T1000 (cell line): ENCODE measurements around the gene POU2AF2.
"Not testable (repeated sequence)": the region's sequence is repeated elsewhere in the genome, so short reads cannot be mapped to it uniquely, and the experiment has no call there.

Experiments used
- DNase-seq: peaks from one replicate; lab custom pipeline; 2025; ENCODE audit warnings: mixed read lengths; lab: John Stamatoyannopoulos, UW

POU2AF2 gene

DNA sequence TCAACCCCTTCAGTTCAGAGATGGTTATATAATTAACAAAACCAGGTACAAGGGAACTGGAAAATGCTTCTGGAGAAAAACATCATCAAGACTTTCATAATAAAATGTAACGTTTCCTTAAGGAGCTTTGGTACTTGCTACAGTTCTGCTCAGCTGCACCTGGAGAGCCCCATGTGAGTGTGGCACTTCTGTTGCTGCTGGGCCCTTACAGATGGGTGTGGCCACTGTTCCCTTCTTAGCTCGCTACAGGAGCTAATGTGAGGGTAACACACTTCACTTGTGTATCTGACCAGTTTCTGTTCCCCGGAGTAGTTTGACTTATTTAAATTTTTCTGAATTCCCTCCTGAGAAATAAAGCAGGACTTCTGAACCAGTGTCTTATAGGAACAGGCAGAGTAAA is 56.8 kb downstream of the POU2AF2 start:
- no peak for DNase-seq

DNA sequence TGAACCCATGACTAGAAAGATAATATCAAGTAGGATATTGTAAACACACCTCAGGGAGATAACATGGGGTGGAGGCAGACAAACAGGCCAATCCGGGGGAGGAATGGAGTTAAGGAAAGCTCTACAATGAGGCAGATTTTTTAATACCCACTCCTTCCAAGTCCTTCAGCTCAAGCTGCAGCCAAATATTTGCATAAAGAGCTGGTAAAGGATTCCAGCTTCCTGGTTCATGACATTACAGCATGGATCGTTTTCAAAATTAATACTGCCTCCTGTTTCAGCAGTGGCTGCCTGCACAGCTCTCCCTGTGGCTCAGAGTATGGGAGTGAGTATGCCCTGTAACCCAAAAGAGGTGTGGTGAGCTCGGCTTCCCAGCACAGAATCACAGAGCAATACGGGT is 57.9 kb downstream of the POU2AF2 start:
- DNase-seq, result no peak

DNA sequence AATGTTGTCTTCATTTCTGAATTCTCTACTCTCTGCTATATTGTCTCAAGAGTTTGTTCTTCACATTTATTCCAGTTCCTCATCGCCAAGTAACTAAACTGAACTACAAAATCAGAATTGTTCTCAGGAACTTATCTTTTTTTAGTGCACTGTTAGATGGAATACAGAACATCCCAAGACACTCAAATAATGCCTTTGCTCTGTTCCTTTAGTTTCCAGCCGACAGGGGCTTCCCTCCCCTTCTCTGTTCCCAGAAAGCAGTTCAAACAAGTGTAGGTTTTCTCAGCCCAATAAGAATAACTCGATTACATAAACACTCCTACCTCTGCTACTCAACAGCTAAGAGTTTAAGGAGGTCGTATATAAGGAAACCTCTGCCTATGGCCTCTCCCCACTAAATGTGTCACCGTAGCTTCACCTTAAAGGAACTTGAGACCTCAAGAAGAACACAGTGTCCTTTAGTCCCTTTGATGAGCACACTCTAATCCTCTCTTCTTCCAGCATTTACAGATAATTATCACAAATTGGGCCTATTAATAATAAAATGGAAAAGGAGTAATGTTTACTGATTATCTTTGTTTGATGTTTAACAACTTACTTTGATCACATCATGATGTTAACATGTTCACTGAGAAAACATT is 59.8 kb downstream of the POU2AF2 start:
- no peak for DNase-seq

DNA sequence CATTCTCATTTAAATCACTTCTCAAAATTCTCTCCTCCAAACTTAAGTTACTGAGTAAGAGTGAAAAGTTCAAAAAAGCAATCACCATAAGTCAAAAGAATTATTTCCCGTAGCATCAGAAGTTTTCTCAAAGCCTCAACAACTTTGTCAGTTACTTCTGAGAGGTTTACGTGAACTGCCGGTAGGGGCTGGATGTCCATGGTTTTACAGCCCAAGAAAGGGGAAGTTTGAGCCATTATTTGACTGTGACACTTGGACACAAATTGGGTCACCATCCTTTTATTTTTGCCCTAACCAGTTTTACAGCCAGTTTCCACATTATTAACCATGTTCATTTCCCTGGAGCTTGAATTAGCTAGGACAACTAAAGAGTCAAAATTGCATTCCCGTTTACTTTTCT is 60.4 kb downstream of the POU2AF2 start:
- DNase-seq, result no peak

DNA sequence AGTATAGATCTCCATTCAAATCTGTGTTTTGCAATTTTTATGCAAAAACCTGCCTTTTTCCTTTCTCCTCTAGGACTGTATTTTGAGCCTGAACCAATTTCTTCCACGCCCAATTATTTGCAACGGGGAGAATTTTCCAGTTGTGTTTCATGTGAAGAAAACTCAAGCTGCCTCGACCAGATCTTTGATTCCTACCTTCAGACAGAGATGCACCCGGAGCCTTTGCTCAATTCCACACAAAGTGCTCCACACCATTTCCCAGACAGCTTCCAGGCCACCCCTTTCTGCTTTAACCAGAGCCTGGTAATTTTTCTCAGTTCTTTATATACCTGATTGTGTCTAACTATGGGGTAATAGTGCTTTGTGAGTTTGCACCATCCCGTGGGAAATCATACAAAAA is 60.8 kb downstream of the POU2AF2 start:
- DNase-seq, result no peak

DNA sequence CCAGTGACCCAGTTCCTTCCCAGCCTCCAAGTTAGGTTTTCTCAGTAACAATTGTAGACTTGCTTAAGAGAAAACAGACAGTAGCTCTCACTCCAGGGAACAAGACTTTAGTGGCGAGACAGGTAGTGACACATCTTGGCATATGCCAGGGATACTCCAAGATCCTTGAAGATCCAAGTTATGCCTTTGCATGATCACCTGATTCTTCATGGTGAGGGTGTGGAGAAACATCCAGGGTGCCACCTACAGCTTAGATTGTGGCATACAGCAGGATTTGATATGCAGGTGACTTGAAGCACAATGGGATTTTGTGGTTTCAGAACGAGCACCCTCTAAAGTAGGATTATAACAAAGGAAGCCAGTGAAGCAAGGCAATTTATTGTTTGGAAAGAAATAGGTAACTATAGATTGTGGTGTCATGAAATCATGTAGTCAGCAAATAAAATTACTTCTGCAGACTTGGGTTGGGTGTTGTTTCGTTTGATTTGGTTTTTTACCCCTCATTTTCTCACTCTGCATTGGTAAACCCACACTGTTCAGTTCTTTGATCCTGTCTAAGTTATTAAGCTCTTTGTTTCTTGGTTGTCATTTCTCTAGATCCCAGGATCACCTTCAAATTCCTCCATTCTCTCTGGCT is 62.1 kb downstream of the POU2AF2 start:
- DNase-seq, result no peak

DNA sequence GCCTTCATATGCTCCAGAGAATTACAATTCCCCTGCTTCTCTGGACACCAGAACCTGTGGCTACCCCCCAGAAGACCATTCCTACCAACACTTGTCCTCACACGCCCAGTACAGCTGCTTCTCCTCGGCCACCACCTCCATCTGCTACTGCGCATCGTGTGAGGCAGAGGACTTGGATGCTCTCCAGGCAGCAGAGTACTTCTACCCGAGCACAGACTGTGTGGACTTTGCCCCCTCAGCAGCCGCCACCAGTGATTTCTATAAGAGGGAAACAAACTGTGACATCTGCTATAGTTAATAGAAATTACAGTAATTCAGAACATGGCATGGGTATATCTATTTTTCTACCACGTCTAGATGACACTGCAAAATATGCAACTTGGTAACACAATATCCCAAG is 62.6 kb downstream of the POU2AF2 start:
- DNase-seq, result no peak

DNA sequence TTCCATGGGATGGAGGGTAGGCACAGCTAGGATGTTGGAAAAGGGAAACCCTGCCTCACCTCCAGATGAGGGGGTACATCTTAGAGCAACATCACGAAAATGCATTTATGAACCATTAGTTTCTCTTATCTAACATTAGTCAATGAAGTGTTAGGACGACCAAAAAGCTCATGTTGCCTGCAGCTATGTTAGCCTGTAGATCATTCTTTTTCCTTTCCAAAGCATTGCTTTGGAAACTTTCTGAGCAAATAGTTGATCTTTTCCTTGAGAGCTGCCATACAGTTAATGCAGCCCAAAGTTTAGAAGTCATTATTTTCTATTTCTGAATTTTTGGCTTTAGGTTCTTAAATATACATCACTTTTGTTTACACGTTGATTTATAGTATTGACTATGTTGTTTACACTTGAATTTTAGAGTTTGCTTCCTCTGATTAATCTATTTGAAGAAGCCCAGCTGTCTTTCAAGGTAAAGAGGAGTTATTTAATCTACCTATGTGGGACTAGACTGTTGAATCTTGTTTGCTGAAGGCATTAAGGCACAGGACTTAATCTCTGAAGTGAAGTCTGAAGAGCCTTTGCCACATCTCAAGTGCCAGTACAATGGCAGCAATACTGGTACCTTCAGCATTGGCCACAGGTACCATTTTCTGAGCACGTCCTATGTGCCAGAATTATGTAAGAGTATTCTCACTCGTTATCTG is 63.8 kb downstream of the POU2AF2 start:
- no peak for DNase-seq

DNA sequence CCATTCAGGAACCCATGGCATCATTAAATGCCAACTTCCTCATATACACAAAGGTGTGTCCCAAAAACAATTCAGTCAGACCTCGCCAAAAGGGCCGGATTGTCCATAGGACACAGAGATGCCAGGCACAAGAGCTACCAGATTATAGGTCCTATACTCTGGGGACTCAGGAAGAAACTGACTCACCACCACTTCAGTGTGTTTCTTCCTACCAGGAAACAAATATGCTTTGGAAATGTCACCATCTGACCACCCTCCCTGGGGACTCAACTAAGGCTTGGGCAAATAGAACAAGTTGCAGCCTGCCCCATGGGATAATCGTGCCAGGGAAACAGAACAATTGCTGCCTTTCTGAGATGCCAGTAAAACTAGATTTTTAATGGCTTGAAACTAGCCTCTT is 64.6 kb downstream of the POU2AF2 start:
- DNase-seq, result no peak

DNA sequence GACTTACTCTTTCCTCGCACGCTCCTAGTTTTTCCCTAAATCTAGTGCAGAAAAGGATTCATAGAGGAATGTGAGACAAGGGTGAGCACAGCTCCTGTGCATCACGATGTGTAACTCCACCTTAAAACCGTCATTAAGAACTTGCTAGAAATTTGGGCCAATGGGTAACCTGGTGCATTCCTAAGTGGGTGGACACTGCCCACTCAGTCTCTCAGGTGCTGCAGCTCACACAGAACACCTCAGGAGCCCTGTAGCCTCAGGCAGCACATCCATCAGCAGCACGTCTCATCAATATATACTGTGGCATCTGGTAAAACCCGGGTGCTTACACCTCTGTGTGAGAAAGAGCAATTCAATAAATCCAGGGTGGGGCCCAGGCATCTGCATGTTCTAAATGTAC is 65.2 kb downstream of the POU2AF2 start:
- DNase-seq, result no peak

DNA sequence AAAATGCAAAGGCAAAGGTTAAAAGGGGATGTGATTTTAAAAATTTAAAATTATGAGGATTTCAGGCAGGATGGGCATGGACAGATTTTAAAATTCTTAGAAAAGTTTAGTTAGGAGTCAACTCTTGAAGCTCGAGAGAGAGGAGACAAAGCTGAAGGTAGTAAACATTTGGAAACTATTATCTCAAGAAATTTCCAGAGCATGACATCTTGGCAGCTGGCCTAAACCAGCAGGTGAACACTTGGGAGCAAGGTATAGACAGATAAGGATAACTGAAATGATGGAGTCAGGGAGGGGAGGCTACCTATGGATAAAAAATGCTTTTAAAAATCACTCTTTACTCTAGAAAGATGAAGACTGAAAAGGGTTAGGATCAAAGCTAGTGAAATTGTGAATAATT is 66.6 kb downstream of the POU2AF2 start:
- DNase-seq, result no peak

DNA sequence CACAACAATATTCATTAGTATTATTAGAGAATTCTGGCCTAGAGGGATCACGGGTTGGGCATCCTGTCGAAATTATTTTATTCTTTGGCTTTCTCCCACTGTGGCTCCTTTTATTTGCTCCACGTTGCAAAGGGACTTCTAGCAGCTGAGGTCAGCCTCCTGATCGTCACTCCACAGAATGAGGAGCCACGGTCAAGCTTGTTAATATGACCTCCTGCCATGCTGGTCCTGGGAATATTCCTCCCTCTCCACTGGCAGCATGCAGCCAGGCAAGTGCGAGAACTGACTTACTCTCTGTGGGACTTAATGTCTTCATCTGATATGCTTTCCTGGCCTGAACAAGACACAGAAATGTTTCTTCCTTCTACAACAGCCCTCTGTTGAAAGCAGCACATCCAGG is 73.8 kb downstream of the POU2AF2 start:
- DNase-seq, result no peak

DNA sequence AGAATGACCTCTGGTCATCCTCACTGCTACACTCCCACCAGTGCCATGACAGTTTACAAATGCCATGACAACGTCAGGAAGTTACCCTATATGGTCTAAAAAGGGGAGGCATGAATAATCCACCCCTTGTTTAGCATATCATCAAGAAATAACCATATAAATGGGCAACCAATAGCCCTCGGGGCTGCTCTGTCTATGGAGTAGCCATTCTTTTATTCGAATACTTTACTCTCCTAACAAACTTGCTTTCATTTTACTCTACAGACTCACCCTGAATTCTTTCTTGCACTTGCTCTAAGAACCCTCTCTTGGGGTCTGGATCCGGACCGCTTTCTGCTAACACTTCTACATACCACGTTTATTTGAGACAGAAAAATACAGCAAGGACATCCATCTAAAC is 74.7 kb downstream of the POU2AF2 start:
- not testable (repeated sequence) for DNase-seq

DNA sequence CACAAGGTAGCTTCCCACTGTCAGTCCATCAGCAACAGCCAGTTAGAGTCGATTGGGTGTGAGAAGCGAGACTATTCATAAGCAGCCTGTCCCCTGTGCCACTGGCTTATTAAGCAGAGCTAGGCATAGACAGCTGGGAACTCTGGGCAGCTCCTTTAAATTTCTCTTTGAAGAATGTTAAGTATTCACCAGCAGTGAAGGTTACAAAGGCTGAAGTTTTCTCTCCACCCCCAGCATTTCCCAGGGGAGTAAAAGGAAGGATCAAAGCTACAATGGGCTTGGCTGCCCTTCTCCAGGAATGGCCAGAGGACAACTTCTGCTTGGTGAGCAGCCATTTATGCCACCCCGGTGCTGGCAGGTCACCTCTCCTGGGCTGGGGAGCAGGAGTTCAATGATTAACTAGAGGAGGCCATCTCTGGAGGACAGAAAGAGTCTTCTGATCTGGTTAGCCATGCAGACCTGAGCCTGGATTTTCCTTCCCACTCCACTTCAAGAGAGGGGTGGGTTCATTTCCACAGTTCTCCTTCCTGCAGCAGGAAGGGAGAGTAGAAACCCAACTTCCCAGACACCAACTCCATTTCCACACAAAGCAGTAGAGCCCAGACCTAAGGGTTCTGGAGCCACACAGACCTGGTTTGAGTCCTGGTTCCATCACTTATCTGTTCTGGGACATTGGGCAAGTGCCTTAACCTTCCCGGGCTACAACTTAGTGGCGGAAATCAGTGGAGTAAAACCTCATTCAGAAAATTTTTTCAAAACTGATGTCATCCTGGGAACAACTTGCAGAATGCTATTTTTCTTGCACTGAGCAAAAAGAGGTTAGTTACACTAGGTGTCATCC is 75.4 kb downstream of the POU2AF2 start:
- DNase-seq, result no peak

DNA sequence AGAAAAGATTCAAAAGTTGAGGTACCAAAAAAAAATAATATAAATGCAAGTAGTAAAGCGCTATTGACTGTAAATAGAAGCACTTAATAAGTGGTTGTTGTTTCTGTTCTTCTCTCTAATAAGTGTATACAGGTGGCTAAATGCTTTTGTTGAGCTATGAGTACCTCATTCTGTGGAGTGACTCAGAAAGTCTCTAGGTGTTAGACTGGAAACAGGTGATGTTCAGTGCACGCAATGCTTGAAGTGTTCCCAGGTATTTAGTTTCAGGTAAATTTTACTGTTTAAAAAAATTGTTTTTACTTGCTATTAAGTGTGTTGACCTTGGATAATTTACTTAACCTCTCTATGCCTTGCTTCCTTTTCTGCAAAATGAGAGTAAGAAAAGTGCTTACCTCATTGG is 77.0 kb downstream of the POU2AF2 start:
- DNase-seq, result no peak

DNA sequence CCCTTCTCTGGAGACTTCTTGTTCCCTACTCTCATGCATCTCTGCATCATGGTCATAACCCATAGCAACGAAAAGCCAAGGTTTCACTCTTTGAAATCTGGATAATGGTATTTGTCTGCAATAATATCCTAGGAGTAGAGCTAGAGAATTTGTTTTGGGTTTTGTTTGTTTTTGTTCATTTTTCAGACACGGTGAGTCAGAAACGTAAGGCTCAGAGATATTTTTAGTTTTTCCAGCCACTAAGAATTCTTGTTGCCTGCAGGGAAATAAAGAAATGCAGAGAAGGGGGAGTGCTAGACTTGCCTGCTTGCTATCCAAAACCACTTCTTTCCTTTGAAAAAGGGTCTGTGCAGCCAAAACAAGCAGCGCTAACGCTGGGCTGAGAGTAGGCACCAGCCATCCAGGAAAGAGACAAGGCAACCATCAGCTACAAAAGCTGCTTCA is 78.8 kb downstream of the POU2AF2 start:
- no peak for DNase-seq

DNA sequence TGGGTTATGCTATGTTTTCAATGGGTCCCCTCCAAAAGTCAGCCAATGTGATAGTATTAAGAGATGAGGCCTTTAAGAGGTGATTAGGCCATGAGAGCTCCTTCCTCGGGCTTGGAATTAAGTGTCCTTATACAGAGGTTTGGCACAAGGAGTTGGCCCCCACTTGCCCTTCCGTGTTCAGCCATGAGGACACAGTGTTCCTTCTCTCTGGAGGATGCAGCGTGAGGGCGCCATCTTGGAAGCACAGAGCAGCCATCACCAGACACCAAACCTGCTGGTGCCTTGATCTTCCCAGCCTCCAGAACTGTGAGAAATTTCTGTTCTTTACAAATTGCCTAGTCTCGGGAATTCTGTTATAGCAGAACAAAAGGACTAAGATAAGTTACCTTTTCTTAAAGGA is 79.7 kb downstream of the POU2AF2 start:
- DNase-seq, result no peak

DNA sequence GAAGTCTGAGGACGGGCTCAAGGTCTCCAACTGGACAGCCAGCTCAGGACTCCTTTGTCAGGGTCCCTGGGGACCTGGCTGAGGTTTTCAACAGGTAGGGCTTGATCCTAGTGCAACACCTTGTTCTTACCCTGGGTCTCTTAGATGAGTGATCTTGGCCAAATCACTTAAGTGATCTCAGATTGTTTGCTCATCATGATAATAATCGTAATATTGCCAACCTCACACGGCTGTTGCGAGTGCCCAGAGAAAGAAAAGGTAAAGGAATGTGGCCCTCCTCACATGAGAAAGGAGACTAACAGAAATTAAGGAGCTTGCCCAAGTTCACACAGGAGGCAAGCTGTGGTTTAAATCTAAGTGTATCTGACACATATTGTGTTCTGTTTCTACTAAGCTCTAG is 81.3 kb downstream of the POU2AF2 start:
- DNase-seq, result no peak

DNA sequence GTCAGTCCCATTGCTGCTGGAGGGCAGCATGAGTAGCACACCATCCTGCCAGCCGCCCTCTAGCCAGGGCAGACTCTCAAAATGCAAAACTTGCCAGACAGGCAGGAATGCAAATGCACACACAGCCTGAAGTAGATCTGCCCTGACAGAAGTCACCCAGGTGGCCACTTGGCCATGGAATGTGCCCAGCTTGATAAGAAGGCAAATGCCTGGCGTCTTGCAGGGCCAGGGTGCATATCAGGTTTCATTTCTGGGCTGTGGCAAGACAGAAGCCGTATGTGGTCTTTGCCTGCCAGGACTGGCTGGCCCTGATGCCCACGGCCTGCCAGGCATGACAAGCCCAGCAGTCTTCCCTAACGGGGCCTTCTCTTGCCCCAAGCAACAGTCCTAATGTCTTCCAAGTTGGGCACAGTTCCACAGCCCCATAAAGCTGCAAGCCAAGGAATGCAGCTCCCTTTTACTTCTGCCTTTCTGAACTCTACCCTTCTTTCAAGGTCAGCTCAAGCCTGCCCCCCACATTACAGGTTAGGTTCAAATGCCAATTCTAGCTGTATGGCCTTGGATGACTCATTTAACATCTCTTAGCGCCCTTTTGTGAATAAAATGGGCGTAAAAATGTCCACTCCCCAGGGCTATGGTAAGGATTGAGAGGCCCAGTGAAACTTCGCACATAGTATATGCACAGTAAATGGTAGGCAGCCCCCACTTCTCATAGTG is 82.5 kb downstream of the POU2AF2 start:
- DNase-seq, result no peak

DNA sequence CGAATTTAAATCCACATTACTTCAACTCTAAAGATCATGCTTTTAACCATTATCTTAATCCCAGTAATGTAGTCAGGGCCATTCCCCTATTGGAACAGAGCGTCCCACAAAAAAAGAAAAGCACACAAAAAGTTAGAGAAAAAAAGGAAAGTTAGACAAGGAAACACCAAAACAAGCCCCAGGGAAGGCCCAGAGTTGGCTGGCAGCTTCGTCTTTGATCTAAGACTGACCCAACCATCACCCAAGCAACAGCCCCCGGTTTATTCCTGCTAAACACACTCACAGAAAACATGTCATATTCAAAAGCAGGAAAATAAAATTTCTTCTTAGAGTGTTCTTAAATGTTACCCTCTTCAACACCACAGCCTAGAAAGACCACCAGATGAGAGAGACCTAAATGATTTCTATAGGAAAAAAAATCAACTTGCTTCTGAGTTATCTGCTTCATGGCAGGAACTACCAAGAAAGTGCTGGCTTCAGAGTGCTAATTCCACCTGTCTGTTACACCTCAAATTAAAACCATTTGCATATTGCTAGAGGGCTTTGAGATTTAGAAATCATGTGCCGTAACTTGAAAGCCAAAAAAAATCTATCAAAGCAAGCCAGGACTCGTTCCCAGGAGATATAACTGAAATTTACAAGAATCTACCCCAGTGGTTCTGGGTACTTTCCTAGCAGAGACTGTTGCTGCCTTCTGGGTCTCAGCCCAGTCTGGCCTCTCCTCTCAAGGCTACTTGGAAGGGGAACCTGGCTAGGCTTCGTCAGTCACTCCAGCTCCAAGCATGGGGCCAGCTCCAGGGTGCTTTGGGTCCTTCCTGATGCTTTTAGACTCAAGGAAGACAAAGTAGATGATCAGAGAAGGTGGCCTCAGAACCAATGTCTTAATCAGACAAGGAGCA is 84.0 kb downstream of the POU2AF2 start:
- no peak for DNase-seq
